GM19099 (cell line): ENCODE data around the gene CLIP1.

Experiments
- POLR2A ChIP-seq: IDR thresholded peaks from 3 replicates; pipeline ENCODE4 v1.6.1; 2011; ENCODE audit warnings: low read depth; ENCODE audit not compliant: insufficient read length; ENCODE audit errors: extremely low read depth

The CLIP1 gene

GRCh38 chr12:122395319-122395718 is 27.1 kb downstream of the CLIP1 start:
- no peak for TF ChIP-seq POLR2A

- no peak for TF ChIP-seq POLR2A
These were observed 27.8 kb downstream of the CLIP1 start for GRCh38 chr12:122394626-122395194.

GRCh38 chr12:122393817-122394216 is 28.7 kb downstream of the CLIP1 start:
- no peak for TF ChIP-seq POLR2A

GRCh38 chr12:122392411-122392810 is 30.1 kb downstream of the CLIP1 start:
- TF ChIP-seq POLR2A = no peak

- TF ChIP-seq POLR2A = no peak
These were observed 32.8 kb downstream of the CLIP1 start for GRCh38 chr12:122389677-122390076.

GRCh38 chr12:122387887-122388286 is 34.6 kb downstream of the CLIP1 start:
- no peak for TF ChIP-seq POLR2A

- TF ChIP-seq POLR2A = no peak
These were observed 37.1 kb downstream of the CLIP1 start for GRCh38 chr12:122385171-122386016.

- TF ChIP-seq POLR2A = no peak
These were observed 39.5 kb downstream of the CLIP1 start for GRCh38 chr12:122382919-122383350.

- TF ChIP-seq POLR2A = no peak
These were observed 41.4 kb downstream of the CLIP1 start for GRCh38 chr12:122381021-122381420.

- no peak for TF ChIP-seq POLR2A
These were observed 47.8 kb downstream of the CLIP1 start for GRCh38 chr12:122374707-122375106.

- no peak for TF ChIP-seq POLR2A
These were observed 50.9 kb downstream of the CLIP1 start for GRCh38 chr12:122371475-122372045.

- no peak for TF ChIP-seq POLR2A
These were observed 54.0 kb downstream of the CLIP1 start for GRCh38 chr12:122368361-122369073.

- no peak for TF ChIP-seq POLR2A
These were observed 55.6 kb downstream of the CLIP1 start for GRCh38 chr12:122366685-122367475.

GRCh38 chr12:122363782-122364181 is 58.7 kb downstream of the CLIP1 start:
- TF ChIP-seq POLR2A = no peak

GRCh38 chr12:122362755-122363154 is 59.7 kb downstream of the CLIP1 start:
- no peak for TF ChIP-seq POLR2A

- TF ChIP-seq POLR2A = no peak
These were observed 66.3 kb downstream of the CLIP1 start for GRCh38 chr12:122356192-122356635.
